K562 (cell line): ENCODE results near the gene SVIL. TPM values are rescaled to one million over a fixed set of nuclear protein-coding genes. Genes with fewer than 3 reads are reported as not detected.

Source experiments
- ATAC-seq: fragments of 200-7000 bp; cut with Tn5 transposase; 3 replicates; pipeline ENCODE4 v1.9.1; 2020; ENCODE audit warnings: moderate library complexity
- BruUV-seq: library from RNA; stranded (reverse); fragments of 400-500 nt; replicated peaks from 2 replicates; lab custom pipeline; 2021; lab: Mats Ljungman, UMichigan
- CTCF ChIA-PET: fragments of 300-600 bp; formaldehyde crosslinking; extraction: SDS; loops from one replicate; lab custom pipeline; 2021; ENCODE audit warnings: low intra/inter-chr PET ratio; lab: Yijun Ruan, JAX
- POLR2A ChIA-PET: fragments of 300-600, 350-650 bp; sonication (Branson Sonifier 250); formaldehyde crosslinking; extraction: SDS; loops from one replicate; lab custom pipeline; 2021; ENCODE audit warnings: antibody characterized with exemption, inconsistent platforms; lab: Yijun Ruan, JAX
- DNase-seq, 4 experiments: peaks; one replicate each; pipeline versions ENCODE4 v3.0.0 to v3.0.0-alpha.2; 2011 to 2018; ENCODE audit warnings: low spot score in 3 of 4, mixed read lengths in 3 of 4; ENCODE audit errors: extremely low read depth in 1 of 4
- FAIRE-seq: peaks from 2 replicates; lab custom pipeline; 2011; peaks lifted over from hg19 to GRCh38; lab: Jason Lieb, UNC
- H2AFZ ChIP-seq: 2 replicates; pipeline ENCODE4 v1.6.0; 2011; ENCODE audit warnings: low read depth, low read length, control low read depth, inconsistent platforms
- H3K27ac ChIP-seq: fragments of 200-600 bp; 3 replicates; pipeline ENCODE4 v1.8.0; 2011; ENCODE audit warnings: low read depth, mild to moderate bottlenecking, control low read depth, inconsistent platforms, low read length, moderate library complexity, mixed read lengths; ENCODE audit errors: extremely low read depth
- H3K27me3 ChIP-seq, 2 experiments: fragments of 300-600 bp in 1 of 2; 2 replicates in 1 of 2; 3 replicates in 1 of 2; pipeline versions ENCODE4 v1.6.0 to v1.8.0; 2011; ENCODE audit warnings: inconsistent platforms in 2 of 2, low read length in 2 of 2, mild to moderate bottlenecking in 1 of 2, mixed read lengths in 1 of 2, moderate library complexity in 1 of 2; ENCODE audit not compliant: control insufficient read depth in 2 of 2, insufficient read depth in 2 of 2
- H3K36me3 ChIP-seq: fragments of 300-600 bp; 3 replicates; pipeline ENCODE4 v1.8.0; 2011; ENCODE audit warnings: mild to moderate bottlenecking, low read length, inconsistent platforms; ENCODE audit not compliant: control insufficient read depth, insufficient read depth
- H3K4me1 ChIP-seq, 2 experiments: fragments of 200-600 bp in 1 of 2; replicated peaks in 1 of 2; 2 replicates in 1 of 2; 3 replicates in 1 of 2; pipeline versions ENCODE4 v1.5.1 to v1.8.0; 2011; ENCODE audit warnings: inconsistent platforms in 2 of 2, low read length in 2 of 2, mild to moderate bottlenecking in 1 of 2, mixed read lengths in 1 of 2, moderate library complexity in 1 of 2; ENCODE audit not compliant: control insufficient read depth in 2 of 2, insufficient read depth in 2 of 2
- H3K4me2 ChIP-seq: 2 replicates; pipeline ENCODE4 v1.6.1; 2011; ENCODE audit warnings: low read length, control low read depth, inconsistent platforms, mixed read lengths; ENCODE audit not compliant: insufficient read depth
- H3K4me3 ChIP-seq: fragments of 200-600 bp; sonication (generic), shearing (Covaris generic); 2 replicates; pipeline ENCODE4 v1.5.1; 2016; ENCODE audit warnings: control low read depth, inconsistent platforms
- H3K79me2 ChIP-seq: fragments of 200-600 bp; 3 replicates; pipeline ENCODE4 v1.8.0; 2011; ENCODE audit warnings: low read length, inconsistent platforms; ENCODE audit not compliant: control insufficient read depth, insufficient read depth
- H3K9ac ChIP-seq, 2 experiments: 2 replicates each; pipeline versions ENCODE4 v1.6.0 to v1.6.1; 2011; ENCODE audit warnings: low read depth in 2 of 2, low read length in 2 of 2, control low read depth in 1 of 2, inconsistent platforms in 1 of 2, mild to moderate bottlenecking in 1 of 2, mixed read lengths in 1 of 2; ENCODE audit not compliant: insufficient read depth in 1 of 2
- H3K9me1 ChIP-seq: one replicate; pipeline ENCODE4 v1.6.0; 2011; ENCODE audit warnings: inconsistent platforms, mild to moderate bottlenecking, low read length, moderate library complexity; ENCODE audit not compliant: control insufficient read depth, insufficient read depth
- H3K9me3 ChIP-seq: replicated peaks from 2 replicates; pipeline ENCODE4 v1.5.1; 2011; ENCODE audit warnings: low read depth, low read length, inconsistent platforms; ENCODE audit not compliant: control insufficient read depth, insufficient read depth
- H4K20me1 ChIP-seq: replicated peaks from 2 replicates; pipeline ENCODE4 v1.6.1; 2011; ENCODE audit warnings: low read length, inconsistent platforms, mixed read lengths; ENCODE audit not compliant: control insufficient read depth, insufficient read depth
- MAFG ChIP-seq: fragments of 450-650 bp; conservative IDR thresholded peaks from 2 replicates; pipeline ENCODE4 v1.6.1; 2016; ENCODE audit warnings: missing genetic modification characterization, missing compliant biosample characterization
- MCM2 ChIP-seq: fragments of 450-650 bp; IDR thresholded peaks from 2 replicates; pipeline ENCODE4 v1.6.1; 2017; ENCODE audit warnings: low read depth, mild to moderate bottlenecking
- MYBL2 ChIP-seq, 2 experiments: fragments of 450-650 bp in 1 of 2; sonication (generic) in 1 of 2; formaldehyde crosslinking in 1 of 2; IDR thresholded peaks; 2 replicates each; pipeline versions ENCODE4 v1.6.1 to v1.8.1; 2017 to 2022; ENCODE audit warnings: borderline replicate concordance in 1 of 2, inconsistent platforms in 1 of 2, low read depth in 1 of 2, mild to moderate bottlenecking in 1 of 2, missing genetic modification reagents in 1 of 2, moderate library complexity in 1 of 2
- NELFE ChIP-seq: IDR thresholded peaks from 2 replicates; pipeline ENCODE4 v1.6.1; 2011; ENCODE audit warnings: mild to moderate bottlenecking; ENCODE audit not compliant: insufficient read depth, insufficient read length
- ZBTB1 ChIP-seq: sonication (generic); formaldehyde crosslinking; IDR thresholded peaks from 2 replicates; pipeline ENCODE4 v1.8.1; 2023; ENCODE audit warnings: missing genetic modification reagents, low read depth, mild to moderate bottlenecking, borderline replicate concordance
- ZBTB33 ChIP-seq: sonication (generic); formaldehyde crosslinking; IDR thresholded peaks from 2 replicates; pipeline ENCODE4 v1.8.1; 2023; ENCODE audit warnings: mild to moderate bottlenecking, missing genetic modification reagents
- ZBTB34 ChIP-seq: fragments of 250-450 bp; sonication (Bioruptor Pico); IDR thresholded peaks from 2 replicates; pipeline ENCODE4 v1.8.0; 2021; ENCODE audit warnings: mild to moderate bottlenecking, moderate library complexity
- ZNF695 ChIP-seq: fragments of 450-650 bp; formaldehyde crosslinking; IDR thresholded peaks from 2 replicates; pipeline ENCODE4 v1.4.0; 2020; ENCODE audit warnings: mild to moderate bottlenecking, moderate library complexity
- WGBS: fragments of 100-300 bp; shearing (Covaris generic); methylation state at CpG from one replicate; pipeline ENCODE4 v1.1.6; 2016; ENCODE audit warnings: low coverage, mixed read lengths; ENCODE audit not compliant: insufficient coverage; ENCODE audit errors: missing lambda C conversion rate; 5-methylcytosine and 5-hydroxymethylcytosine counted together
- in situ Hi-C: fragments of 300-500 bp; cut with MboI; formaldehyde crosslinking; loops from 4 replicates; pipeline ENCODE4 v1.15.0; 2018; ENCODE audit warnings: inconsistent platforms, mixed read lengths
- intact Hi-C: fragments of 100-400 bp; cut with micrococcal nuclease; formaldehyde crosslinking; loops from 2 replicates; pipeline ENCODE4 v1.14.2; 2022
- polyA plus RNA-seq, 8 experiments: library from polyadenylated mRNA; depleted of rRNA in 4 of 8; stranded (reverse) in 5 of 8; unstranded in 3 of 8; fragments of >200 nt; fragmentation: Nextera tagmentation in 2 of 8; fragmentation: Illumina TruSeq in 1 of 8; extraction: Ambion mirVana in 2 of 8; extraction: Trizol in 1 of 8; gene quantifications; 2 replicates each; pipeline versions ENCODE4 v1.2.1 to v1.2.3, GENCODE V29; 2011 to 2014; ENCODE audit warnings: inconsistent platforms in 1 of 8, missing spikeins in 1 of 8
- total RNA-seq, 7 experiments: library from RNA; depleted of rRNA in 6 of 7; stranded (reverse); fragments of >200 nt in 6 of 7; fragmentation: Illumina TruSeq in 2 of 7; extraction: Trizol in 2 of 7; gene quantifications; 2 replicates each; pipeline versions ENCODE4 v1.2.1 to v1.2.3, GENCODE V29; 2011 to 2021; ENCODE audit warnings: low replicate concordance in 1 of 7
- TF ChIP-seq, protein P1 (sequence below): fragments of 250-450 bp; sonication (Bioruptor Pico); IDR thresholded peaks from 2 replicates; pipeline ENCODE4 v1.5.0; 2020; ENCODE audit warnings: mild to moderate bottlenecking
- TF ChIP-seq, protein P2 (sequence below): fragments of 450-650 bp; IDR thresholded peaks from 2 replicates; pipeline ENCODE4 v1.6.1; 2016; ENCODE audit warnings: antibody characterized with exemption
- TF ChIP-seq, protein P3 (sequence below): fragments of 250-450 bp; sonication (Bioruptor Pico); IDR thresholded peaks from 2 replicates; pipeline ENCODE4 v1.4.0; 2020; ENCODE audit warnings: borderline replicate concordance

The SVIL gene
- total and polyA plus RNA-seq, 9 of the 15 experiments (the other 6 are each of a cell fraction or from before 2014, with no cell fraction given): under 0.01 to 0.18 (median 0.05) TPM; not detected in 3

- 21% methylated on average over 6 of the region's 6 CpGs for WGBS
- CTCF ChIA-PET: no interaction called here
- intact Hi-C loops (no loop called here), in situ Hi-C loops (no loop called here)
- Histone ChIP-seq H3K4me2 (no peak overlapping the region), H3K4me1 (no peaks in the 10 kb centered on the region), H3K79me2 (no peaks in the 10 kb centered on the region), H2AFZ (no peak overlapping the region), H3K9me1 (no peaks in the 10 kb centered on the region), H4K20me1 (no peaks in the 10 kb centered on the region; the same call in 1 of the 2 replicates), H3K36me3 (no peaks in the 10 kb centered on the region), H3K27ac (no peak overlapping the region), H3K4me3 (no peak overlapping the region), H3K9me3 (no peaks in the 10 kb centered on the region), H3K9ac (no peak overlapping the region), H3K27me3 (peaks cover 14 to 27% of the 10 kb centered on the region in 2 experiments)
- ATAC-seq: no peak
- POLR2A ChIA-PET: interaction anchor here (0.7 to 1.0 kb wide), 2 partner anchors 20 to 74 kb away, joined by 3 read pairs; no protein-coding TSS in a partner anchor
- no peak for DNase-seq
- no peak for FAIRE-seq
- BruUV-seq: no TSS peak
- TF ChIP-seq ZBTB33 (CRISPR knock-in tag) (no peak), ZBTB34 (CRISPR knock-in tag) (no peak), MAFG (no peak), ZNF695 (CRISPR knock-in tag) (no peak), ZBTB1 (CRISPR knock-in tag) (no peak), MCM2 (no peak), NELFE (no peak), MYBL2 (IDR thresholded peaks at IDR 0.05; ENCODE audit: low read depth) (no peak), MYBL2 (CRISPR knock-in tag; IDR thresholded peaks at IDR 0.05; ENCODE audit: borderline replicate concordance) (no peak)
- TF ChIP-seq, protein P1, sequence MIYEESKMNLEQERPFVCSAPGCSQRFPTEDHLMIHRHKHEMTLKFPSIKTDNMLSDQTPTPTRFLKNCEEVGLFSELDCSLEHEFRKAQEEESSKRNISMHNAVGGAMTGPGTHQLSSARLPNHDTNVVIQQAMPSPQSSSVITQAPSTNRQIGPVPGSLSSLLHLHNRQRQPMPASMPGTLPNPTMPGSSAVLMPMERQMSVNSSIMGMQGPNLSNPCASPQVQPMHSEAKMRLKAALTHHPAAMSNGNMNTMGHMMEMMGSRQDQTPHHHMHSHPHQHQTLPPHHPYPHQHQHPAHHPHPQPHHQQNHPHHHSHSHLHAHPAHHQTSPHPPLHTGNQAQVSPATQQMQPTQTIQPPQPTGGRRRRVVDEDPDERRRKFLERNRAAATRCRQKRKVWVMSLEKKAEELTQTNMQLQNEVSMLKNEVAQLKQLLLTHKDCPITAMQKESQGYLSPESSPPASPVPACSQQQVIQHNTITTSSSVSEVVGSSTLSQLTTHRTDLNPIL (CRISPR knock-in tag): no peak
- TF ChIP-seq, protein P2, sequence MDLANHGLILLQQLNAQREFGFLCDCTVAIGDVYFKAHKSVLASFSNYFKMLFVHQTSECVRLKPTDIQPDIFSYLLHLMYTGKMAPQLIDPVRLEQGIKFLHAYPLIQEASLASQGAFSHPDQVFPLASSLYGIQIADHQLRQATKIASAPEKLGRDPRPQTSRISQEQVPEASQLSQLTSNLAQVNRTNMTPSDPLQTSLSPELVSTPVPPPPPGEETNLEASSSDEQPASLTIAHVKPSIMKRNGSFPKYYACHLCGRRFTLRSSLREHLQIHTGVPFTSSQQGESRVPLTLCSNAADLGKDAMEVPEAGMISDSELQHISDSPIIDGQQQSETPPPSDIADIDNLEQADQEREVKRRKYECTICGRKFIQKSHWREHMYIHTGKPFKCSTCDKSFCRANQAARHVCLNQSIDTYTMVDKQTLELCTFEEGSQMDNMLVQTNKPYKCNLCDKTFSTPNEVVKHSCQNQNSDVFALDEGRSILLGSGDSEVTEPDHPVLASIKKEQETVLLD: no peak
- TF ChIP-seq, protein P3, sequence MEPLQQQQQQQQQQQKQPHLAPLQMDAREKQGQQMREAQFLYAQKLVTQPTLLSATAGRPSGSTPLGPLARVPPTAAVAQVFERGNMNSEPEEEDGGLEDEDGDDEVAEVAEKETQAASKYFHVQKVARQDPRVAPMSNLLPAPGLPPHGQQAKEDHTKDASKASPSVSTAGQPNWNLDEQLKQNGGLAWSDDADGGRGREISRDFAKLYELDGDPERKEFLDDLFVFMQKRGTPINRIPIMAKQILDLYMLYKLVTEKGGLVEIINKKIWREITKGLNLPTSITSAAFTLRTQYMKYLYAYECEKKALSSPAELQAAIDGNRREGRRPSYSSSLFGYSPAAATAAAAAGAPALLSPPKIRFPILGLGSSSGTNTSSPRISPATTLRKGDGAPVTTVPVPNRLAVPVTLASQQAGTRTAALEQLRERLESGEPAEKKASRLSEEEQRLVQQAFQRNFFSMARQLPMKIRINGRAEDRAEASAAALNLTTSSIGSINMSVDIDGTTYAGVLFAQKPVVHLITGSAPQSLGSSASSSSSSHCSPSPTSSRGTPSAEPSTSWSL (CRISPR knock-in tag): no peak
Measured at GRCh38 chr10:29555091-29555745, 79.6 kb downstream of the SVIL start.
